Activated T-cell treated with anti-CD3 and anti-CD28 coated beads, Interleukin-2, amount 50 U/mL, for 4 hours (primary cell): Measurements from ENCODE around the gene SLC22A2. TPM values are rescaled to one million over a fixed set of nuclear protein-coding genes. Genes with fewer than 3 reads are reported as not detected.

ENCODE experiments used
- ATAC-seq, 2 donors: fragments of 200-7000 bp; cut with Tn5 transposase; one replicate each; pipeline ENCODE4 v1.10.0; 2021
- DNase-seq: peaks from one replicate; pipeline ENCODE4 v3.0.0-alpha.2; 2020
- H3K27me3 Mint-ChIP-seq: one replicate; pipeline ENCODE4 v1.8.0; 2021; ENCODE audit warnings: low read depth, mixed read lengths
- H3K36me3 Mint-ChIP-seq: one replicate; pipeline ENCODE4 v1.8.0; 2022; ENCODE audit warnings: mixed read lengths; ENCODE audit not compliant: insufficient read depth
- H3K4me1 Mint-ChIP-seq: one replicate; pipeline ENCODE4 v1.8.0; 2021; ENCODE audit warnings: low read depth, mixed read lengths
- H3K4me3 Mint-ChIP-seq: one replicate; pipeline ENCODE4 v1.8.0; 2021; ENCODE audit warnings: mild to moderate bottlenecking, moderate library complexity, mixed read lengths
- H3K9me3 Mint-ChIP-seq: one replicate; pipeline ENCODE4 v1.8.0; 2021; ENCODE audit warnings: mixed read lengths
- total RNA-seq, 3 donors: library from RNA; stranded (reverse); gene quantifications; one replicate each; pipeline ENCODE4 v1.2.1, GENCODE V29; 2021

SLC22A2 gene
- total RNA-seq, 3 donors from 2014 or later = not detected

- ATAC-seq (no peak), DNase-seq (no peak)
- Mint-ChIP-seq H3K4me1 (peaks cover 8% of the 10 kb centered on the region), H3K4me3 (no peak overlapping the region), H3K9me3 (no peaks in the 10 kb centered on the region), H3K36me3 (no peaks in the 10 kb centered on the region), H3K27me3 (peaks cover 4% of the 10 kb centered on the region)
These were observed 5.5 kb upstream of the SLC22A2 start for GRCh38 chr6:160264061-160264612.

GRCh38 chr6:160263196-160263939 is 4.7 kb upstream of the SLC22A2 start:
- Mint-ChIP-seq H3K9me3 (no peaks in the 10 kb centered on the region), H3K4me1 (peaks cover 8% of the 10 kb centered on the region), H3K4me3 (no peak overlapping the region), H3K36me3 (no peaks in the 10 kb centered on the region), H3K27me3 (peaks cover 4% of the 10 kb centered on the region)
- DNase-seq = no peak
- no peak for ATAC-seq

GRCh38 chr6:160261991-160262680 is 3.5 kb upstream of the SLC22A2 start:
- ATAC-seq (peak in 1 of 2 donors; percentile 28), DNase-seq (no peak)
- H3K36me3 Mint-ChIP-seq = no peaks in the 10 kb centered on the region
- H3K9me3 Mint-ChIP-seq = no peaks in the 10 kb centered on the region
- H3K27me3 Mint-ChIP-seq = peaks cover 4% of the 10 kb centered on the region
- H3K4me3 Mint-ChIP-seq = no peak overlapping the region
- peaks cover 8% of the 10 kb centered on the region for H3K4me1 Mint-ChIP-seq

GRCh38 chr6:160260803-160261450 is 2.3 kb upstream of the SLC22A2 start:
- ATAC-seq (peak in 1 of 2 donors; percentile 13), DNase-seq (no peak)
- H3K36me3 Mint-ChIP-seq = no peaks in the 10 kb centered on the region
- H3K4me3 Mint-ChIP-seq = no peak overlapping the region
- H3K4me1 Mint-ChIP-seq = peaks cover 2% of the 10 kb centered on the region
- H3K27me3 Mint-ChIP-seq = peaks cover 8% of the 10 kb centered on the region
- H3K9me3 Mint-ChIP-seq = no peaks in the 10 kb centered on the region

- peaks cover 8% of the 10 kb centered on the region for H3K27me3 Mint-ChIP-seq
- no peaks in the 10 kb centered on the region for H3K9me3 Mint-ChIP-seq
- H3K4me3 Mint-ChIP-seq = no peak overlapping the region
- DNase-seq (no peak), ATAC-seq (no peak)
- no peaks in the 10 kb centered on the region for H3K36me3 Mint-ChIP-seq
- no peaks in the 10 kb centered on the region for H3K4me1 Mint-ChIP-seq
These were observed 1.7 kb upstream of the SLC22A2 start for GRCh38 chr6:160260367-160260766.

GRCh38 chr6:160259598-160259997 is 977 bp upstream of the SLC22A2 start:
- no peaks in the 10 kb centered on the region for H3K4me1 Mint-ChIP-seq
- H3K9me3 Mint-ChIP-seq = no peaks in the 10 kb centered on the region
- peaks cover 8% of the 10 kb centered on the region for H3K27me3 Mint-ChIP-seq
- DNase-seq (no peak), ATAC-seq (no peak)
- no peaks in the 10 kb centered on the region for H3K36me3 Mint-ChIP-seq
- no peak overlapping the region for H3K4me3 Mint-ChIP-seq

- H3K9me3 Mint-ChIP-seq = no peaks in the 10 kb centered on the region
- H3K27me3 Mint-ChIP-seq = peaks cover 8% of the 10 kb centered on the region
- no peaks in the 10 kb centered on the region for H3K4me1 Mint-ChIP-seq
- no peak for DNase-seq
- ATAC-seq = no peak
- no peaks in the 10 kb centered on the region for H3K36me3 Mint-ChIP-seq
- H3K4me3 Mint-ChIP-seq = no peak overlapping the region
These were observed 463 bp upstream of the SLC22A2 start for GRCh38 chr6:160259143-160259425.

- H3K27me3 Mint-ChIP-seq = peaks cover 8% of the 10 kb centered on the region
- H3K9me3 Mint-ChIP-seq = no peaks in the 10 kb centered on the region
- no peak for DNase-seq
- H3K4me1 Mint-ChIP-seq = no peaks in the 10 kb centered on the region
- no peak overlapping the region for H3K4me3 Mint-ChIP-seq
- no peaks in the 10 kb centered on the region for H3K36me3 Mint-ChIP-seq
- ATAC-seq = no peak
These were observed 2.2 kb downstream of the SLC22A2 start for GRCh38 chr6:160256445-160256844.

- no peaks in the 10 kb centered on the region for H3K4me1 Mint-ChIP-seq
- ATAC-seq = peak in 1 of 2 donors; percentile 38
- no peaks in the 10 kb centered on the region for H3K36me3 Mint-ChIP-seq
- peaks cover 8% of the 10 kb centered on the region for H3K27me3 Mint-ChIP-seq
- H3K9me3 Mint-ChIP-seq = no peaks in the 10 kb centered on the region
- no peak for DNase-seq
- no peak overlapping the region for H3K4me3 Mint-ChIP-seq
These were observed 3.9 kb downstream of the SLC22A2 start for GRCh38 chr6:160254467-160255312.

GRCh38 chr6:160253714-160254113 is 4.9 kb downstream of the SLC22A2 start:
- peaks cover 4% of the 10 kb centered on the region for H3K27me3 Mint-ChIP-seq
- ATAC-seq (no peak), DNase-seq (no peak)
- no peaks in the 10 kb centered on the region for H3K4me1 Mint-ChIP-seq
- H3K4me3 Mint-ChIP-seq = no peak overlapping the region
- H3K36me3 Mint-ChIP-seq = no peaks in the 10 kb centered on the region
- no peaks in the 10 kb centered on the region for H3K9me3 Mint-ChIP-seq

- no peaks in the 10 kb centered on the region for H3K9me3 Mint-ChIP-seq
- no peak for ATAC-seq
- no peaks in the 10 kb centered on the region for H3K4me1 Mint-ChIP-seq
- H3K27me3 Mint-ChIP-seq = peaks cover 4% of the 10 kb centered on the region
- no peak overlapping the region for H3K4me3 Mint-ChIP-seq
- no peak for DNase-seq
- no peaks in the 10 kb centered on the region for H3K36me3 Mint-ChIP-seq
These were observed 5.3 kb downstream of the SLC22A2 start for GRCh38 chr6:160253292-160253691.

- H3K36me3 Mint-ChIP-seq = no peaks in the 10 kb centered on the region
- ATAC-seq (no peak), DNase-seq (no peak)
- H3K27me3 Mint-ChIP-seq = peaks cover 8% of the 10 kb centered on the region
- no peaks in the 10 kb centered on the region for H3K4me1 Mint-ChIP-seq
- no peak overlapping the region for H3K4me3 Mint-ChIP-seq
- no peaks in the 10 kb centered on the region for H3K9me3 Mint-ChIP-seq
These were observed 6.4 kb downstream of the SLC22A2 start for GRCh38 chr6:160252073-160252813.

- H3K27me3 Mint-ChIP-seq = peaks cover 8% of the 10 kb centered on the region
- ATAC-seq (no peak), DNase-seq (no peak)
- H3K4me3 Mint-ChIP-seq = no peak overlapping the region
- no peaks in the 10 kb centered on the region for H3K4me1 Mint-ChIP-seq
- no peaks in the 10 kb centered on the region for H3K36me3 Mint-ChIP-seq
- no peaks in the 10 kb centered on the region for H3K9me3 Mint-ChIP-seq
These were observed 8.9 kb downstream of the SLC22A2 start for GRCh38 chr6:160249671-160250070.
